Neural progenitor cell (in vitro differentiated cells): ENCODE measurements around the gene PPFIA3. TPM values are rescaled to one million over a fixed set of nuclear protein-coding genes. Genes with fewer than 3 reads are reported as not detected.

Experiments
- DNase-seq: peaks from one replicate; pipeline ENCODE4 v3.0.0-alpha.2; 2016; ENCODE audit warnings: low spot score
- H2AFZ ChIP-seq: fragments of 200-600 bp; sonication (generic); replicated peaks from 2 replicates; pipeline ENCODE4 v1.6.1; 2016; ENCODE audit warnings: antibody characterized with exemption
- H3F3A ChIP-seq: fragments of 200-600 bp; sonication (generic); 2 replicates; pipeline ENCODE4 v1.6.1; 2016; ENCODE audit warnings: antibody characterized with exemption, low read depth
- H3K27ac ChIP-seq: fragments of 200-600 bp; sonication (generic); 2 replicates; pipeline ENCODE4 v1.5.1; 2016; ENCODE audit warnings: mild to moderate bottlenecking
- H3K27me3 ChIP-seq: fragments of 200-600 bp; sonication (generic); 2 replicates; pipeline ENCODE4 v1.6.1; 2016; ENCODE audit warnings: mild to moderate bottlenecking, moderate library complexity
- H3K36me3 ChIP-seq: fragments of 200-600 bp; sonication (generic); 2 replicates; pipeline ENCODE4 v1.5.1; 2016
- H3K4me1 ChIP-seq: fragments of 200-600 bp; sonication (generic); 2 replicates; pipeline ENCODE4 v1.6.1; 2016; ENCODE audit warnings: mixed run types
- H3K4me2 ChIP-seq: fragments of 200-600 bp; sonication (generic); 2 replicates; pipeline ENCODE4 v1.6.1; 2016
- H3K4me3 ChIP-seq: fragments of 200-600 bp; sonication (generic); 2 replicates; pipeline ENCODE4 v1.5.1; 2016
- H3K79me2 ChIP-seq: fragments of 200-600 bp; sonication (generic); 2 replicates; pipeline ENCODE4 v1.6.1; 2016; ENCODE audit warnings: low read depth
- H3K9ac ChIP-seq: fragments of 200-600 bp; sonication (generic); 2 replicates; pipeline ENCODE4 v1.6.1; 2016
- H3K9me3 ChIP-seq: fragments of 200-600 bp; sonication (generic); 2 replicates; pipeline ENCODE4 v1.5.1; 2016; ENCODE audit warnings: low read depth
- H4K20me1 ChIP-seq: fragments of 200-600 bp; sonication (generic); 2 replicates; pipeline ENCODE4 v1.6.1; 2016; ENCODE audit warnings: low read depth
- H3K27ac Mint-ChIP-seq: 3 replicates; pipeline ENCODE4 v1.8.0; 2021; ENCODE audit warnings: mixed read lengths
- H3K27me3 Mint-ChIP-seq: 2 replicates; pipeline ENCODE4 v1.8.0; 2022; ENCODE audit warnings: low read depth, mild to moderate bottlenecking, inconsistent platforms, moderate library complexity, mixed read lengths; ENCODE audit not compliant: insufficient read depth
- H3K36me3 Mint-ChIP-seq: 3 replicates; pipeline ENCODE4 v1.8.0; 2021; ENCODE audit warnings: mixed read lengths
- H3K4me1 Mint-ChIP-seq: 3 replicates; pipeline ENCODE4 v1.8.0; 2021; ENCODE audit warnings: mixed read lengths
- H3K4me3 Mint-ChIP-seq: 3 replicates; pipeline ENCODE4 v1.8.0; 2021; ENCODE audit warnings: mild to moderate bottlenecking, moderate library complexity, mixed read lengths
- H3K9me3 Mint-ChIP-seq: 3 replicates; pipeline ENCODE4 v1.8.0; 2020; ENCODE audit warnings: mixed read lengths
- CTCF ChIP-seq: fragments of 200-600 bp; sonication (generic); IDR thresholded peaks from 2 replicates; pipeline ENCODE4 v1.5.1; 2017; ENCODE audit warnings: antibody characterized with exemption, mild to moderate bottlenecking
- EZH2 ChIP-seq: fragments of 200-600 bp; sonication (generic); IDR thresholded peaks from 2 replicates; pipeline ENCODE4 v1.6.1; 2017; ENCODE audit warnings: antibody characterized with exemption, mild to moderate bottlenecking, moderate library complexity
- EZH2phosphoT487 ChIP-seq: fragments of 200-600 bp; sonication (generic); IDR thresholded peaks from 2 replicates; pipeline ENCODE4 v1.6.1; 2017; ENCODE audit warnings: antibody characterized with exemption
- total RNA-seq: library from RNA; depleted of rRNA; stranded (reverse); fragments of >200 nt; gene quantifications from 2 replicates; pipeline ENCODE4 v1.2.3, GENCODE V29; 2015; ENCODE audit warnings: low replicate concordance

PPFIA3 gene
- total RNA-seq, 1 donor from 2014 or later = 1.8 TPM

DNA sequence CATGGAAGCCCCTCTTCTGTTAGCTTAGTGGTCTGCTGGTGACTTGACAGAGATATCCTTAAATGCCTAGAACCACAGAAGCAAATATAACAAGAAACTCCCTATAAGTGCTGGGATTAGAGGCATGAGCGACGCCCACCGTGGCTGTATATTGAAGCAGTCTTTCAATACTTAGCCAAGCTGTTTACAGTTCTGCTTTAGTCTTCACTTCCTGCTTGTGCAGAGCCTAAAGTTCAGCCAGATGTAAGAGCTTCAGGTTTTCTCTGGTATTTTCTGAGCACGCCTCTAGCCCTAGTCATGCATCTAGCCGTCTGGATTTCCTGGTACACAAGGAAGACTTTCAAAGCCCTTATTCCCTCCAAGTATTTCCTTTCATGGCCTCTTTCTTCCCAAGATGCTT is 66.8 kb downstream of the PPFIA3 start:
- no peak overlapping the region for H2AFZ ChIP-seq
- no peaks in the 10 kb centered on the region for H3F3A ChIP-seq
- no peaks in the 10 kb centered on the region for H3K27me3 ChIP-seq
- H3K4me3 Mint-ChIP-seq = no peak overlapping the region
- H3K27ac Mint-ChIP-seq = no peak overlapping the region
- no peak overlapping the region for H3K4me3 ChIP-seq
- no peak overlapping the region for H3K27ac ChIP-seq
- no peaks in the 10 kb centered on the region for H3K4me1 Mint-ChIP-seq
- no peak for DNase-seq
- no peaks in the 10 kb centered on the region for H3K36me3 ChIP-seq
- H3K79me2 ChIP-seq = no peaks in the 10 kb centered on the region
- H3K9me3 Mint-ChIP-seq = peaks cover 13% of the 10 kb centered on the region
- no peaks in the 10 kb centered on the region for H4K20me1 ChIP-seq
- H3K4me1 ChIP-seq = no peaks in the 10 kb centered on the region
- H3K36me3 Mint-ChIP-seq = peaks cover 36% of the 10 kb centered on the region
- H3K27me3 Mint-ChIP-seq = peaks cover 6% of the 10 kb centered on the region
- H3K9ac ChIP-seq = no peak overlapping the region
- no peak overlapping the region for H3K4me2 ChIP-seq
- TF ChIP-seq CTCF (no peak), EZH2phosphoT487 (no peak), EZH2 (no peak)
- no peaks in the 10 kb centered on the region for H3K9me3 ChIP-seq

DNA sequence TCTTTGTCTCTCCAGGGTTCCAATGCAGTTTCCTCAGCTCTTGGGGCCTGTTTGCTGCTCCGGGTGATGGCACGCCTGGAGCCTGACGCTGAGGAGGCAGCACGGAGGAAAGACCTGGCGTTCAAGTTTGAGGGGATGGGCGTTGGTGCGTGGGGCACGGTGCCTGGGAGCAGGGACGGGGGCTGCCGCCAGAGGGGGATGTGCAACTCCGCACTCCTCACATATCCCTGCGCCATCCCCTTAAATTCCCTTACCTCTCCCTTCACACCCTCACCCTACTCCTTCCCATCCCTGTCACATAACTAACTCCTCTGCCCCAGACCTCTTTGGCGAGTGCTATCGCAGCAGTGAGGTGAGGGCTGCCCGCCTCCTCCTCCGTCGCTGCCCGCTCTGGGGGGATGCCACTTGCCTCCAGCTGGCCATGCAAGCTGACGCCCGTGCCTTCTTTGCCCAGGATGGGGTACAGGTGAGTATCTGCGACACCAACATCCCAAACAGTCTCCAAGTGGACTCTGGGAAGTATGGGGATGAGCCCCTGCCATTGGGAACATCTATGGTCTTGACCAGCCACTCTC is 69.4 kb downstream of the PPFIA3 start:
- H3K27ac Mint-ChIP-seq = no peak overlapping the region
- H3K27me3 Mint-ChIP-seq = peaks cover 2% of the 10 kb centered on the region
- Histone ChIP-seq H3K4me1 (no peaks in the 10 kb centered on the region), H4K20me1 (no peaks in the 10 kb centered on the region), H3K9ac (no peak overlapping the region), H3K27ac (no peak overlapping the region), H3K4me3 (no peak overlapping the region), H3K79me2 (no peaks in the 10 kb centered on the region), H3K4me2 (no peak overlapping the region), H3K9me3 (no peaks in the 10 kb centered on the region), H3K36me3 (no peaks in the 10 kb centered on the region), H2AFZ (no peak overlapping the region), H3K27me3 (no peaks in the 10 kb centered on the region), H3F3A (no peaks in the 10 kb centered on the region)
- H3K36me3 Mint-ChIP-seq = peaks cover 22% of the 10 kb centered on the region
- H3K9me3 Mint-ChIP-seq = peaks cover 4% of the 10 kb centered on the region
- TF ChIP-seq EZH2 = no peak
- TF ChIP-seq CTCF = no peak
- no peak for TF ChIP-seq EZH2phosphoT487
- peak overlapping the region; percentile 41 for H3K4me3 Mint-ChIP-seq
- no peak for DNase-seq
- H3K4me1 Mint-ChIP-seq = no peaks in the 10 kb centered on the region

DNA sequence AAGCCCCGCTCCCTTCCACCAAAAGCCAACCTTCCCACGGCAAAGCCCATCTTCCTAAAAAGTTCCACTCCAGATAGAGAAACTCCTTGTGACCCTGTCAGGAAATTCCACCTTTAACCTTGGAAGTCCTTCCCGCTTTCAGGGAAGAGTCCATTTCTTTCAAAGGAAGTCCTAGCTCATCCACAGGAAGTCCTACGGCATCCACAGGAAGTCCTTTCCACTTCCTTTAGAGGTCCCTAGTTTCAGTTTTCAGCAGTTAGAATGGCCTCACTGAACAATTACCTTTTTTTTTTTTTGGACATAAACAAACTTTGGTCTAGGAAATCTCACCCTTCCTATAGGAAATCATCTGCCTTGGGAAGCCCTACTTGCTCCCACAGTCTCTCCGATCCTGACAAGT is 69.9 kb downstream of the PPFIA3 start:
- Histone ChIP-seq H4K20me1 (no peaks in the 10 kb centered on the region), H3K4me2 (no peak overlapping the region), H2AFZ (no peak overlapping the region), H3K79me2 (no peaks in the 10 kb centered on the region), H3K36me3 (no peaks in the 10 kb centered on the region), H3K9ac (no peak overlapping the region), H3K27me3 (no peaks in the 10 kb centered on the region), H3K4me3 (no peak overlapping the region), H3K27ac (no peak overlapping the region), H3K4me1 (no peaks in the 10 kb centered on the region), H3K9me3 (no peaks in the 10 kb centered on the region), H3F3A (no peaks in the 10 kb centered on the region)
- Mint-ChIP-seq H3K27me3 (peaks cover 2% of the 10 kb centered on the region), H3K9me3 (no peaks in the 10 kb centered on the region), H3K4me1 (no peaks in the 10 kb centered on the region), H3K4me3 (no peak overlapping the region), H3K27ac (no peak overlapping the region), H3K36me3 (peaks cover 18% of the 10 kb centered on the region)
- DNase-seq = no peak
- TF ChIP-seq EZH2phosphoT487 = no peak
- no peak for TF ChIP-seq EZH2
- TF ChIP-seq CTCF = no peak
